Right lobe of liver (tissue), 4 donors: ENCODE measurements around the gene WASF3.

ENCODE experiments used
- POLR2A ChIP-seq: fragments of 450-650 bp; IDR thresholded peaks from one replicate; pipeline ENCODE4 v1.6.1; 2017; ENCODE audit warnings: antibody characterized with exemption, mild to moderate bottlenecking
- TF ChIP-seq, protein P1 (sequence below), 4 donors: fragments of 200-600 bp in 3 of 4; fragments of 450-650 bp in 1 of 4; IDR thresholded peaks; one replicate each; pipeline versions ENCODE4 v1.5.1 to v1.8.0; 2016 to 2022; ENCODE audit warnings: antibody characterized with exemption in 4 of 4, mild to moderate bottlenecking in 2 of 4
- donor health status: DM: no; HTN: no; CAD: no.
- donor health status: DM: no; HTN: no; CAD: no.
- donor health status: DM: no; HTN: yes; CAD: no.

- TF ChIP-seq, protein P1, sequence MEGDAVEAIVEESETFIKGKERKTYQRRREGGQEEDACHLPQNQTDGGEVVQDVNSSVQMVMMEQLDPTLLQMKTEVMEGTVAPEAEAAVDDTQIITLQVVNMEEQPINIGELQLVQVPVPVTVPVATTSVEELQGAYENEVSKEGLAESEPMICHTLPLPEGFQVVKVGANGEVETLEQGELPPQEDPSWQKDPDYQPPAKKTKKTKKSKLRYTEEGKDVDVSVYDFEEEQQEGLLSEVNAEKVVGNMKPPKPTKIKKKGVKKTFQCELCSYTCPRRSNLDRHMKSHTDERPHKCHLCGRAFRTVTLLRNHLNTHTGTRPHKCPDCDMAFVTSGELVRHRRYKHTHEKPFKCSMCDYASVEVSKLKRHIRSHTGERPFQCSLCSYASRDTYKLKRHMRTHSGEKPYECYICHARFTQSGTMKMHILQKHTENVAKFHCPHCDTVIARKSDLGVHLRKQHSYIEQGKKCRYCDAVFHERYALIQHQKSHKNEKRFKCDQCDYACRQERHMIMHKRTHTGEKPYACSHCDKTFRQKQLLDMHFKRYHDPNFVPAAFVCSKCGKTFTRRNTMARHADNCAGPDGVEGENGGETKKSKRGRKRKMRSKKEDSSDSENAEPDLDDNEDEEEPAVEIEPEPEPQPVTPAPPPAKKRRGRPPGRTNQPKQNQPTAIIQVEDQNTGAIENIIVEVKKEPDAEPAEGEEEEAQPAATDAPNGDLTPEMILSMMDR (IDR thresholded peaks at IDR 0.05) = no peak
- no peak for TF ChIP-seq POLR2A
Measured at GRCh38 chr13:26538363-26539317, 18.8 kb upstream of the WASF3 start.
